Germinal center (tissue), 1 donor: ENCODE results near the gene GLIS1.

Experiments used
- DNase-seq: peaks from one replicate; pipeline ENCODE4 v3.0.0; 2012; ENCODE audit warnings: mixed read lengths, low spot score

GLIS1 gene

DNA sequence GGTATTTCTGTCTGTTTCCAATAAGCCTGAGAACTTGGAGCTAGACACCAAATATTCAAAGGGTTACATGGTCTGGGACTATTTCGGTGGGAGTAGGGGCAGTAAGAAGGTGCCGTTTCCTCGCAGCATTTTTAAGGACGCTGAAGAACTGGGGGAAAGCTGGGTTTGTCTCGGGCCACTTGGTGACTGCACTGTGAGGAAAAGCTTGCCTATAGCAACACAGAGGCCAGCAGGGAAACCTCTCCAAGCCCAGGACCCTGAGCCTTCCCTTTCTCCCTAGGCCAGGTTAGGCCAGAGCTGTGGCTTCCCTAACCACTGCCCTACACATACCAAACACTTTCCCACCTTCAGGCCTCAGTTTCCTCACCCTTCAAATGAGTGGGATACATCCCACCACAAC is 3.3 kb downstream of the GLIS1 start:
- DNase-seq: no peak

DNA sequence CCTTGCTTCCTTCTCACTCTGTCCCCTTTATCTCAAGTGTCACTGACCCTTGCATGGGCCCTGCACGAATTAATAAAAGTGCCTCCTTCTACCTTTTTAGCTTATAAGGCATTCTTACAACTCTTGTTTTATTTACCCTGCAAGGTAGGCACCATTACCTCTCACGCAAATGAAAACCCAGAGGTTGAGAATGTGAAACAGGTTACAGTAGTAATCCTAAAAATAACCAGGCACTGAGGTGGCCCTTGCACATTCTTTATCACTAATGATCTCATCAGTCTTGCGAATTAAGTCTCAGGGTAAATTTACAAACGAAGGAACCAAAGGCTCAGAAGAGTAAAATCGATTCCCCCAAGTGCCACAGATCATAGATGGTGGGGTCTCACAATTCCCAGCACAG is 3.7 kb downstream of the GLIS1 start:
- no peak for DNase-seq

DNA sequence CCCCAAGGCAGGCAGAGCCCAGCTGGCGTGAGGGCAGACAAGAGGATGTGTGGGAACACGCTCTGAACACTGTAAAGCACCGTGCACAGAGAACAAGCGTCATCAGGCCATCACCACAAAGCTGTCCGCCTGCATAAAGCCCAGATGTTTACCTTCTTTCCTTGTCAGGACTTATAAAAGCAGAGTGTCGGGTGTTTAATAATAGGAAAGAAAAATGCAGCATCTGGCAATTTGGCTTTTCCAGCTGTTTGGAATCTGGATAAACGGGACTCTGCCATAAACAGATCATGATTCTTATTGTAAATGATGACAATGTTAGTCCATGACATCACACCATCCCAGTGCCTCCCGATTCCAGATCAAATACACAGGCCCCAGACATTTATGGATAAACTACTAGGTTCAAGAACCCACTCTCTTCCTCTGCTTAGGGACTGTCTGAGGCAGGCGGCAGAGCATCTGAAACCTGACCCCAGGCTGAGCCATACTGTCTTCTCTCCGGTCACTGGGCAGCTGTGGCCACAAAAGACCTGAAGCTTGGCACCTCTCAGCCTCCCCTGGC is 4.2 kb downstream of the GLIS1 start:
- no peak for DNase-seq

DNA sequence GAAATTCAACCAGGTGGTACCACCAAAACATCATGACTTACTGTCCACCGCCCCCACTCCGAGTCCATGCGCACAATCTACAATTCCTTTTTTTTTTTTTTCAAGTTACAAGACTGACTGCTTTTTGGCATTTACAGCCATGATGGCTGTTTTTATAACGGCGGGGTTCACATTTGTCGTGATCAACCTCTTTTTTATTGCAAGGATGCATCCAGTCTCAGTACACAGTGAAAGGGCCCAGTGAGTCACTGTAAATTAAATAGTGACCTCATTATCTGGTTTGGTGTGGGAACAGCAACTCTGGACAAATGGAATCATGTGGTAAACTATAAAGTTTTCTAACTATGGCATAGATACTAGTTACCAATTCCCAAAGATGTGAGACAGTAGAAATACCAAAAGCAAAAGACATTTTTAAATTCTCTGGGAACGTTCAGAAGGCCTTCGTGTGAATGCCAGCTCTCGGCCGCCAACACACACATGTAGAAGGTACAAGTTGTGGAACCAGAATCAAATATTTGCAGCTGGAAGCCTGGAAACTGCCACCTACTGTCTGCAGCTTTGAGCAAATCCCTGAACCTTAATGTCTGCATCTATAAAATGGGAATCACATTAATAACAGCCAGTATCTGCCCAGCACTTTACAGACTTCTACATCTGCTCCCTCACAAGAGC is 4.9 kb downstream of the GLIS1 start:
- DNase-seq: no peak

DNA sequence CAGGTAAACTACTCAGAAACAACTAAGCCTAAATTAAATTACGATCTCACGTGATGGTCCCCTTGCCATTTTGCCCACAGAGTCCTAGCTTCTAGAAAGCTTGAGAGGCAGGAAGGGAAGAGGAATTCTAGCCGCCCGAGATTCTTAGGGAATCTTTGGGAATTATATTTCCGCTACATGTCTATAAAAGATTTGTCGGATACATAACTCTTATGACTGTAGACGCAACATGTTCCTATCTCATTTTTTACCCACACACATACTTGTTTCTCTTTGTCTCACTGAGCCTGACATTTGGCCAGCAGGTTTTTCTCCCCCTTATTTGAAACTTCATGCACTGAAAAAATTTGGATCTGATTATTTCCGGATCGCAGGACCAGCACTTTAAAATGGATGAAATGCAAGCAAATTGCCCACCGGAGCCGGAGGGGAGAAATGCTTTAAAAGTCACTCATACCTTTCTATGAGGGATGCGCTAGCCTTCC is 5.5 kb downstream of the GLIS1 start:
- DNase-seq: no peak

DNA sequence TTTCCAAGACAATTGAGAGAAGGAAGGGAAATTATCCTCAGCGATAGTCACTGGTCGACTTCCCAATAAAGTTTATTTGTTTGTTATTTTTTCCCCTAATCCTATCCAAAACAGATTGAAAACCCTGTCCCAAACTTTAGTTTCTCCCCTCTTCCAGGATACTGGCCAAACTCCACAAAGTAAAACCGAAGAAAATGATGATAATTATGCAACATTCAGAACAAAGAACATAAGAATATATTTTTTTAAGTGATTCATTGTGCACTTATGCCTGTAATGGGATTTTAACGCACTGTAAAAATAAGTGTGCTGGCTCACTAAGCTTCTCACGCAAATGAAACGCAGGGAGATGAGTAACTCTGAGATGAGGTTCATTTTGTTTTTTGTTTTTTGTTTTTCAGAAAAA is 6.0 kb downstream of the GLIS1 start:
- no peak for DNase-seq

DNA sequence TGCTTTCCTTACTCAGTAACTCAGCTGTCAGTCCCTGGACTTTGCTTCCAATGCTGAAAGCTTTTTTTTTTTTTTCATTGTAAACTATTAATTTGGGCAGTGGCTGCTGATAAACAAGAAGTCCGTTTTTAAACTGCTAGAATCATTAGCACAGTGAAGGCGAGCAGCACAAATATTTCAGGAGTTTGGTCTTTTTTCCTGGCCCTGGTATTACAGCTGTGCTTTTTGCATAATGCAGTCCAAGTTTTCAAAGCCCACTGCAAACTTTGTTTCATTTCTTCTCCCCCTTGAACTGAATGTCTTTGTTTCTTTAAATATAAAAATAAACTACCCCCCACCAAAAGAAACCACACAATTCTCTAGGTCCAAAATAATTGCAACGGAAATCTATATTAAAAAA is 6.6 kb downstream of the GLIS1 start:
- no peak for DNase-seq

DNA sequence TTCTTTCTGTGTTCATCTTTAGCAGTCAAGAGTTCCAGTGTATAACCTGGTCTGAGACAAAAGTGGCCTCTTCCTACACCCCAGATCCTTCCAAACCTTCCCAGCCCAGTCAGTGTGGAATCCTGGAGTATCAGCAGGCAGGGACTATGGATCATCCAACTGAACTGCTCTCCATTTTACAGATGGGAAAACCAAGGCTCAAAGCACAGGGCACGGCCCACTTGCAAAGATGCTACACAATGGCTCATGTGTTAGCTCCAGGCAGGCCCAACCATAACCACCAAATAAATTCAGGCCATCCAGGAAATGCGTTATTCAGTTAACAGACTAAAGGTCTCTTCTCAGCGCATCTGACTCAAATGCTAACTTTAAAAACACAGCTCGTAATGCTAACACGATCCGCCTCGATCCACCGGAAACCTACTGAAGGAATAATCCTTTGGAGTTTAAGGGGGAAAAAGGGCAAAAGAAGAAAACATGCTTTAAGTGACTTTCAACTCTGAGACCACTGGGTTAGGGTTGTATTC is 7.1 kb downstream of the GLIS1 start:
- no peak for DNase-seq

DNA sequence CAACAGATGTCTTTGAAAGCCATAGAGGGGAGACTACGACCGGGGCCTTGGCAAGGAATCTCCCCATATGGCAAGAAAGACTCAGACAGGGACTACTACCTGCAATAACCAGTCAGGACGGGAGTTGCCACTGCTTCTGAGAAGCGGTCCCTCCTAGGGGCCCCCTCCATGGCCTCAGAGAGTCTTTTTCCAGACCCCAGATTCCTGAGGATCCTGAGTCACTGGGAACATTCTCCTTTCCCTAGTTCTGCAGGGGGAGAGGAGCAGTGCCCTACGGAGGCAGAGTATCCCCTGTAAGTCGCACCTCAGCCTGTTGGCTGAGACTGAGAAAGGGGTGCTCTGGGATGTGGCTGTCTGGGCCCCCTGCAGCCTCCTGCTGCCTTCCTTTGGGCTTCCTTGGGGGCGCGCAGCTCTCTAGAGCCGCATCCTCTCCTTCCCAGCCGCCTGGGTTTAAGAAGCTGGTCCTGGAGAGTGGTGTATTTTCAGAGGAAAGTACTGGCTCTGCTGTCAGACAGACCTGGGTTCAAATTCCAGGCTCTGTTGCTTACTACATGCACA is 7.8 kb downstream of the GLIS1 start:
- no peak for DNase-seq

DNA sequence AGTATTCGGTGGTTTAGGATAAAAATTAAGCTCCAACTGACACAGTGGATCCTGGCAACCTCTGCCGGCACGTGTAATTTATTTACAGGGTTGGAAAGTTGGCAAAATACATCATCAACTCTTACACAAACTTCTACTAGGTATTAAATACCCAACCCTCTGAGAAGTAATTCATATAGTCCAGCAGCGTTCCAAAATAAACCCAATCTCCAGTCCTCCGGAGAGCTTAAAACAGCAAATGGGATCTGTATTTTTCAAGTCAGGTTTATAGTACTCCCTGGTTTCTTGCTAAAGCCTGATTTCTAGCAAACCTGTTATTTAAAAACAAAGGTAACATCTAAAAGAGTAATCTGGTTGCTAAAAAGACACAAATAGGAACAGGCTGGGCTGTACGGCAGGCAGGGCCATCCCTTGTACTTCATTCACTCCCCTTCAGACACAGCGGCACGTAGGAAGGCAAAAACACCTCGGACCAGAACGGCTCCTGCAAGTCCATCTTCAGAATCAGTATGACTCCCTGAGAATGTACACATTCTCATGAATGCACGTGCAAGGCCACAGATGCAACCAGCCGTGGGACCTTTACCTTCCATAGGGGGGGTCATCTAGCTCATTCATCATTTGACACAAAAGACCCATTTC is 8.6 kb downstream of the GLIS1 start:
- no peak for DNase-seq

DNA sequence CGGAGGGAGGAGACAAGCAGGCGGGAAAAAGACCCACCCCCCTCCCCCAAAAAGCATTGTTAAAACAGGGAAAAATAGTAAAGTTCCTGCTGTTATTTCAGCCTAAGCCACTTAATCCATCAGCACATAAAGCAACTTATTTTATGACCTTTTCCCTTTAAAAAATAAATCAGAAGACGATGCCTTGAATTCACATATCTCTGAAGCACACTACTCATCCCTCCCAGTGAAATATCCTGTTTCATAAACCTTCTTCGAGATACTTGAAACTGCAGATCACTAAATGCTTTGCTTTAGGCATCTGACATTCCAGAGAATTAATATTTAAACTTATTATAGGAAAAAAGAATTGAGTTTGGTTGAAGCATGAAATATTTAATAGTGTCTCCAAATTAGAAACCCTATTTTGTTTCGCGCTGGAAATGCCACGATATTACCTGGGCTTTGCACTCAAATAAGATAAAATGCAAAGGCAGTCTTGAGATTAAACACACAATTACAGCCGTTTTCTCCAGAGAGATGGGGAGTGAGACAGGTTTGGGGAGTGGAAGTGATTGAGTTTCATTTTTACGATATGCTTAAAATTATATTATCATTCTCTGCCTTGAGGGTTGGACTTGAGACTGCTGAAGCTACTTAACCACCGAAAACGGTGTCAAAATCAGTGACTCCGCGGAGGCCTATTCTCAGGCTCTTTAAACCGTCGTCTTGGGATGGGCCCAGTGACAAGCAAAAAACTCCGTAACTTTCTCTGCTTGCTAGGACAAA is 9.3 kb downstream of the GLIS1 start:
- no peak for DNase-seq

DNA sequence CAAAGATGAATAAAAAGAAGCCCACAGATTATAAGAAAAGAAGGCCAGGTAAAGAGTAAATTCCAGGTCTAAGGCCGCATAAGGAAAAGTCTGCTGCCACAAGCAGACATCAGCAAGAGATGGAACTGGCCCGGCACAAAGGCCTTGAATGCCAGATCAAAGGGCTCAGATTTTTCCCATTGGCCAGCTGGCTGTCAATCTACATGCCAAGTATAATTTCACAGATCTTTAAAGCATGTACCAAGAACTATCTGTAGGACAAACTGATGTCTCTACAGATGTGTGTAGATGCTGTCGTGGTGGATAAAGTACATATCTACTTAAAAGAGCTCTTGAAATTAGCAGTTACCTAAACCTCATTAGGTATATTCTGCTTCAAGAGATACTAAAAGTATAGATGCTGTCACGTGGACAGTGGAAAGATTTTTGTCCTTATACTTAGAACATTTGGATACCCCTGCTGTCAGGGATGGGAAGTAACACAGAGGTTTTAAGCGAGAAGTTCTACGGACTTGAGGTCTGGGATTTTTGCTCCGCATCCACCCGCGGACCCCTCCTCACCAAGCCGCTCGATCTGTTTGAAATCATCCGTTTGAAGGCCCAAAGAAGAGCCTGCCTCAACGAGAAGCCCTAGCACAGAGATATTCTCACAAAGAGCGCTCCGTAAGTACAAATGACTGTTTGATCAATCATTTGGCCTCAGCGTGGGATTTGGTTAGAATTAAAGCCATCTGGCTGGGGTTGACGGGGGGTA is 10.1 kb downstream of the GLIS1 start:
- DNase-seq: no peak

DNA sequence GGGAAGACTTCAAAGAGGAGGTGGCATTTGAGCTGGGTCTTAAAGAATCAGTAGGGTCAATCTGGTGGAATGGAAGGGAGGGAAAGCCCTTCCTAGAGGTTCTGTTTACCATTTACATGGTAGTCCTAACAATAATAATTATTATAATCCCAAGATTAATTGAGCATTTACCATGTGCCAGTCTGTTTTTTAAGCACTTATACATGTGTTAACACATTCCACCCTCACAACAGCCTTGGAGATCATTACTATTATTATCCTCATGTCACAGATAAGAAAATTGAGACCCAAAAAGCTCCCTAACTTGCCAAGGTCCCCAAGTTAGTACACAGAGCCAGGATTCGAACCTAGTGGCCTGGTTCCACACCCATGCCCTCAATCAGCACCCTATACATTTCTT is 10.8 kb downstream of the GLIS1 start:
- DNase-seq: no peak

DNA sequence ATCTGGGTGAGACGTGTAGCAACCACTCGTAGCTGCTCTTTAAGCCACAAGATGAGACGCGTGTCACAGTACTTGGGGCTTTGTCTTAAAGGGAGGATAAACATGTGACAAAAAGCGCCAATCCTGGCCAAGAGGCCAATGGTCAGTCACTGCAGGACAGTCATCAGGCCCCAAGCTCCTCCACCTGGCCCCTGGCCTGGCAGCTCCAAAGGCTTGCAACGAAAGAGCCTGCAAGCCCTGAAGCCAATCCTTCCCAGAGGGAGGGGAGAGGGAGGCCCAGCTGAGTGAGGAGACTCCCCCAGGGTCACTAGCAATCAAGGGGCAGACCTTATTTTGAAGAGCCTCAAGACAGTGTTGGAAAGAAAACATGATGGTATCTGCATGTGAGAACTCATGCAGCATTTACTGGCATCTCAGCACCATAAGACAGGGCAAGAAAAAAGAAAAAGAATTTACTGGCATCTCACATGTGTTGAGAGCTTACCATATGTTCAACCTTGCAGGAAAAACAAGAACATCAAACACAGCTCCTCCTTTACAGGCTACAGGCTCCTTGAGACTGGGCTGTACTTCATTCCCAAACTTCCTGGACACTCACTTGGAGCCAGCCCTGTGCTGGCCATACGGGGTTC is 11.4 kb downstream of the GLIS1 start:
- no peak for DNase-seq

DNA sequence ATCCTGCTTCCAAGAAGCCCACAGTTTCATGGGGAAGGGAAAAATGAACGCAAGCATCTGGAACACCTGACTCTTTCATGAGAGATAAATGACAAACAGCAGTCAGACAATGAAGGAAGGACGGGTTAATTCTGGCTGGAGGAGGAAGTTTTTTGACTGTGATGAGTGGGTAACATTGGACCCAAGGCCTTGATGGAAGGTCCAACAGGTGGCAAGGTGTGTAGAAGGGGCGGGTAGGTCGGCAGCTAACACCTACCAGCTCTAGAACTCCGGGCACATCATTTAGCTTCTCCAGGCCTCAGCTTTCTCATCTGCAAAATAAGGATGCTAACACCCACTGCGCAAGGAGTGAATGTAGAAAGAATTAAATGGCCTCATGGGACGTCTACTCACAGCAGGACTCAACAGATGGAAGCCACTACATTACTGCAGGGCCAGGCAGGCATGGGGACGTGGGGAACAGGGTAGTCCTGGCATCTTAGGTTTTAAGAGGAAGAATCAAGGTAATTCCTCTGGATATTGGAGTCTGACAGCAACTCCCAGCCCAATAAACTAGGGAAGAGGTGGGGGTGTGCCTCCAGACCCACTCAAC is 12.9 kb downstream of the GLIS1 start:
- DNase-seq: no peak

DNA sequence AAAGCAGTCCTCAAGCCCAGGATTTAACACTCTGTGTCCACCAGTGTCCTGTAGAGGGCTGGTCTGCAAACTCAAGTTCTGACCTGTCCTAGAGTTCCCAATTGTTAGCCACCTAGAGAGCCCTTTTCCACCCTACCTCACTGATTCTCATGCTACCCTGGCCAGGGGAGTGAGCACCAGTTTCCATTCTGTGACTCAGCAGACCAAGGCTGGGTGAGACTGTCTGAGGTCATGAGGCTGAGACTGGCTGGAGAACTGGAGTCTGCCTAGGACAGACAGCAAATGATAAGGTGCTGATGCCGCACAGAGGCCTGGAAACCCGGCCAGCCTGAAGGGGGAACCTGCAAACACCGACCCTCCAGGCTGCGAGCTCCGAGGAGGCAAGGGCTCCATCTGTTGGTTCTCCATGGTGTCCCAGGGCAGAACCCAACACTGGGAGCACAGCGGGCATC is 13.7 kb downstream of the GLIS1 start:
- DNase-seq: no peak

DNA sequence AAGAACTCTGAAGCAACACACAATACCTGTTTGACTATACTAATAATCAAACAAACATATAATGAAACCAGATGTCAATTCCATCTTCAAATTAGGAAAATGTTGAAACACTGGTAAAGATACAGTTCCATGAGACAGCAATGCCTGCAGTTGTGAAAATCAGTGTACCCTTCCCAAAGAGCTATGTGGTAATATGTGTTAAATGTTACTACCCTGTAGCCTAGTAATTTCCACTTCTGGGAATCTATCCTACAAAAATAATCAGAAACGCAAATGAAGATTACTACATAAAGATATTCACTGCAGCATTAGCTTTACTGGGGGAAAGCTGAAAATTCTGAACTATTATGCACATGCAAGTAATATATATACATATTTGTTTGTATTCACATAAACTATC is 16.9 kb downstream of the GLIS1 start:
- no peak for DNase-seq

DNA sequence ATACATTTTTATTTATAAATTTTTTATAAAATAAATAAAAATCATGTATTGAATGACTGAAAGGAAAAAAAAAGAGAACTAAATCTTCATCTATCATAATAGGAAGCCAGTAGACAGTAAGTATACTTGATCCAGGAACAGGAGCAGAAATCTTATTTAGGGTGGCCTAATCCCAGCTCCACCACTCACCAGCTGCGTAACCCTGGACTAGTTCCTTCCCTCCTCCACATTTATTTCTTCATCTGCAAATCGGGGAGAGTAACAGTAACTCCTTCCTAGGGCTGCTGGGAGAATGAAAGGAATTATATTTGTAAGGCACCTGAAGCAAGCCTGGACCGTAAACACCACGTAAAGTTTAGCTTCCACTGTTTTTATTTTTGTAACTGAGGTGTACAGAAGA is 17.9 kb downstream of the GLIS1 start:
- no peak for DNase-seq

DNA sequence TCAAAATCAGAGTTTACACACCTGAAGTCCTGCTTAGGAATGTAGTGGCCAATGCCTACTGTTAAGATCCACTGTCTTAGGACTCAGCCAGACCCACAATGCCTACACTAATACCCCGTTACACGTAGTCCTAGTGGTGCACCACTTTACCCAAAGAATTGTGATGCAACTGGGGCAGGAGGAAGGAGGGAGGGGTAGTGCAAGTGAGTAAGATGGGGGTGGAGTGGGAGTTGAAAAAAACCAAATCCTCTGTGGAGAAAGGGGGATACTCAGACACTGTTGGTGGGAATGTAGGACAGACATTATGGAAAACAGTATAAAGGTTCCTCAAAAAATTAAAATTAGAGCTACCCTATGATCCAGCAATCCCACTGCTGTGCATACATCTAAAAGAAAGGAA is 19.5 kb downstream of the GLIS1 start:
- DNase-seq: no peak

DNA sequence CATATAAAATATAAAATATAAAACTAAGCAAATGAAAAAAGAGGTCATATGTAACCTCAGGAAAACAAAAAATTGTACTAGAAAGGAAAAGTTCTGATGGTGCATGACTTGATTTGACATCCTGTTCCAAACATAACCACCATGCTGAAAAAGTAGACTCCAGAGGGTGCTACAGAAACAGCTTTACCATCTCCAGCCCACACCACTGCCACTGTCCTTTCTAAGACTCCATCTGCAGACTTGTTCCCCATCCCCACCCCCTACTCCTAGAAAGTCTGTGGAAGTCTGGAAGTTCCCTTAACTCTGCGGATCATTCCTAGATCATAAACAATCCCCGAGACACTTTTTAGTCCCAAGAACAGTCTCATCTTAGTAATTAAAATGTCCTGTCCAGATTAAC is 20.5 kb downstream of the GLIS1 start:
- DNase-seq: no peak
